HG03521 (cell line): ENCODE results near the gene CDHR4.
"Not testable (repeated sequence)": the region's sequence is repeated elsewhere in the genome, so short reads cannot be mapped to it uniquely, and the experiment has no call there.

Source experiments
- ATAC-seq: cut with Tn5 transposase; IDR thresholded peaks from one replicate; pipeline ENCODE4 v1.9.1; 2021; ENCODE audit warnings: mild to moderate bottlenecking, moderate library complexity; ENCODE audit not compliant: unreplicated experiment

The CDHR4 gene

DNA sequence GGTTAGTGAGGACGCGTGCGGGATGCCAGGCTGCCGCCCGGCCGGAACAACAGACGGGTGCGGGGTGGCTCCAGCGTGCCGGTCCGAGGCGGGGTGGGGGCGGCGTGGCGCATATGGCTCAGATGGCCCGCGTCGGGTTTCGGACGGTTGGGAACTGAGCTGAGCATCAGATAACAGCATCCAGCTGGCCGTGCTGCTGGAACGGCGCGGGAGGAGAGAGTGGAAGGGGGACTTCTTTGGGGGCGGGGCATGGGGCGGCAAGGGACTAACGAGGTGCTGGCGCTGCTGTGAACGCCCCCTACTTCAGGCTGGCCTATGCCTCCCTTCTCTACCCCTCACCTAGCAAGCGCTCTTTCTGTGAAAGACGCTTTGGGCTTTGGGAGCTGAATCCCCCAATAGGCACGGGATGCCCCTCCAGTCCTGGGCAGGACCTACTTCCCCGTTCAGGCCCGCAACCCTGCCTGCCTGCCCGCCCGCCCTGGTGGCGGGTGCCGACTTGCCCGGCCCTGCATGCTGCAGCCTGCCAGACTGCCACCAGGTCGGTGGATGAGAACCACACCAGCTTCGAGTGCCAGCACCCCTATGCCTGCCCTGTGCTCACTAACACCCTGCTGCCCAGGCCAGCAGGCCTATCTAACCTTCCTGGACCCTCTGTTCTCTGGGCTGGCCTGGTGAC, 3.9 kb upstream of the CDHR4 start:
- no peak for ATAC-seq

GRCh38 chr3:49802719-49803464, 3.2 kb upstream of the CDHR4 start, which contains the start of gene INKA1:
TSS of gene INKA1 (plus strand) at chr3:49803261. CDS start at chr3:49803393, 132 bp downstream.
- peak; percentile 57 for ATAC-seq

GRCh38 chr3:49801160-49801559, 1.5 kb upstream of the CDHR4 start:
- no peak for ATAC-seq

DNA sequence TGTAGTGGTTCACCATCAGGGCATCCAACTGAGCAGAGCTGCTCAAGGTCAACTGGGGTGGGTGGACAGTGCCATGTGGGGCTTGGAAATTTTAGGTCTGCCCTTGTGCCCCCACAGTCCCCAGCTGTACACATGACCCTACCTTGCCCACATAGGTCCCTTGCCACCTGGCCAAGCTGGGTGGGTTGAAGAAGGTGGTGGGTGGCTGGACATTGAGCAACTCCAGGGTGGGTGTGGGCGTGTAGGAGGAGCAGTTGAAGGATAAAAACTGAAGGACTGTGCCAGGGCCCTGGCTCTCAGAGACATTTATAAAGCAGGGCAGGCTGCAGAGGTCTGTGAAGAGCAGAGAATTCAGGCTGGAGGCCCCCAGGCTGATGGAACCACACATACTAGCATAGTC, 568 bp downstream of the CDHR4 start:
- no peak for ATAC-seq

- ATAC-seq: no peak
Measured at GRCh38 chr3:49794926-49795905, 4.5 kb downstream of the CDHR4 start.

- no peak for ATAC-seq
Measured at GRCh38 chr3:49794431-49794830, 5.2 kb downstream of the CDHR4 start.

DNA sequence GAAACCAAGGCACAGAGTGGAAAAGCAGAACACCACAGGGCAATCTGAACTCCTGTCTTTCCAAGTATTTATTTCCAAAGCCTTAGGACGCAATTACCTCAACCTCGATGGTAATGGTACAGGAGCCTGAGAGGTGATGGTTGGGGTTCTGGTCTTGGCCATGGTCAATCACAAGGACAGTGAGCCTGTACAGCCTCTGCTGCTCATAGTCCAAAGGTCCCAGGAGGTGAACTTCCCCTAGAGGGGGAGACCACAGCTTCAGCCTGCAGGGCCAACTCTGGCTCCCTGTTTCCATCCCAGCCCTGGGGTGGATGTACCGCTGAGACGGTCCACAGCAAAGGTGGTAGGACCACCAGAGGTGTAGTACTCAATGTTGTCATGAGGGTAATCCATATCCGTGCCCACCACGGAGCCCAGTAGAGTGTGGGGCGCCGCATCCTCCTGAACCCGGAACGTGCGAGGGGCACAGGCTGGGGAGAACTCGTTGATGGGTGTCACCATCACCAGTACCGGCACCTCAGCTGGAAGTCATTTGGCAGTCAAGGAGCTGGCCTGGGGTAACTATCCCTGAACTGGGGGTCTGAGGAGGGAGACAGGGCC, 6.1 kb downstream of the CDHR4 start:
- ATAC-seq: no peak

GRCh38 chr3:49792371-49793150, 7.1 kb downstream of the CDHR4 start:
- no peak for ATAC-seq

GRCh38 chr3:49791571-49791970, 8.1 kb downstream of the CDHR4 start:
- ATAC-seq: no peak

GRCh38 chr3:49790626-49791411, 8.9 kb downstream of the CDHR4 start:
- ATAC-seq: no peak

DNA sequence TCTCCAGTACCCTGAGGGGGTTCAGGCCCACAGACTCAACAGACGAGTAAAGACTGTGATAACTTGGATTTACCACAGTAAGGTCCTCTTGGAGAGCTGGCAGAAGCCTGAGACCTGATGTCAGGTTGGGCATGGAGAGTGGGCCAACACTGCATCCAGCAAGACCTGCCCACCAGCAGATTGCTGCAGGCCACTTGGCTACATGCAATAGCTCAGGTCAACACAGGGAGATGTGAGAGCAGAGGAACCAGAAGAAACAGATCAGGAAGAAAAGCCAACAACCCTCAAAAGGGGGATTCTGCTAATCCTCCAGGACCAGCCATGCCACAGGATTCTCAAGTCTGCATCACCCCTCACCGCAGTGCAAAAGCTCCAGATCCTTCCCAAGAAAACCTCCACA, 11.6 kb downstream of the CDHR4 start:
- ATAC-seq: no peak

DNA sequence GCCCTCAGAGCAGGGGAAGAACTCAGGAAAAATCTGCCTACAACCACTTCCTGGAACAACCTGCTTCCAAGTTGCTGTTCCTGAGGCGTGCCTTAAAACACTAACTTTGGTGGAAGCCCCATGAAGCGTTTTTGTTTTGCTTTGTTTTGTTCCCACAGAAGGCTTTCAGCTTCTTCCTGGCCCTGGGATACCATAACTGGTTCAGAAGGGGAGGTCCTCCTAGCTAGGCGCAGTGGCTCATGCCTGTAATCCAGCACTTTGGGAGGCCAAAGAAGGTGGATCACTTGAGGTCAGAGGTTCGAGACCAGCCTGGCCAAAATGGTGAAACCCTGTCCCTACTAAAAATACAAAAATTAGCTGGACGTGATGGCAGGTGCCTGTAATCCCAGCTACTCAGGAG, 12.1 kb downstream of the CDHR4 start:
- no peak for ATAC-seq

- ATAC-seq: no peak
Measured at GRCh38 chr3:49787182-49787464, 12.6 kb downstream of the CDHR4 start.

DNA sequence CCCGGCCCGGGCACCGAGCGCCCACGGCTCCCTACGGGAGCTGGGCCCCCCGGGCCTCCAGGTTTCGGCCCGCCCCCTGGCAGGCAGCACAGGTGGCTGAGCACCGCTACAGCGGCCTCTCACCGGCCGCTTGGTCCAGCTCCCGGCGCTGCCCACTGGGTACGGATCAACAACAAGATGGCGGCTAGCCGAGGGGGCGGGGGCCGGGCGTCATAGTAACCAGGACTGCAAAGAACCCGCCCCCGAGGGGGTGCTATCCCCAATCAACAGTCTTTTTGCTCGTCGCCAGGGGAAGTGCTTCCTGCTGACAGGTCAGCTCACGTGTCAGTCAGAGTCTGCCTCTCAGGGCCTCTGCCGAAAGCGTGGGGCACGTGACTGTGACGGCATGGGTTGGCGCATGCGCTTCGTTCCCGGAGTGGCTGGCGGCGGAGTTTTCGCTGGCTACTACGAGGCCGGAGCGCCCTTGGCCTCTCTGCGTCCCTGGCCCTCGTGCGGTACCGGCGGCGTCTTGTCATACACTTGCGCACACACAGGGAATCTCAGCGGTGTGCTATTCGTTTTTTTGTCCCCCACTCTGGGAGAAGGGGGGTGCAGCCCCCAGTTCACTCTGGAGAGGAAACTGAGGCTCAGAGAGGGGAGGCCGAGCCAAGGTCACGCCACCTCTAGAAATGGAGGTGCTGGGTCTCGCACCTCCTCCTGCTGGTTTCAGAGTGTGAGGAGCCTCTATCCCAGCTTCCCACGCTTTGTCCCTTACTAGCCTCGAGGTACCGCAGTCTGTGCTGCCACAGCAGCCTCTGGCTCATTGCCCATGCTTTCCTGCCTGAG, 13.1 kb downstream of the CDHR4 start, which contains the start of gene IP6K1:
Gene IP6K1 (minus strand): TSS at position 186 of the 825 bp plus-strand sequence. CDS start 38,502 bp downstream, outside the sequence.
- ATAC-seq: peak; percentile 97

DNA sequence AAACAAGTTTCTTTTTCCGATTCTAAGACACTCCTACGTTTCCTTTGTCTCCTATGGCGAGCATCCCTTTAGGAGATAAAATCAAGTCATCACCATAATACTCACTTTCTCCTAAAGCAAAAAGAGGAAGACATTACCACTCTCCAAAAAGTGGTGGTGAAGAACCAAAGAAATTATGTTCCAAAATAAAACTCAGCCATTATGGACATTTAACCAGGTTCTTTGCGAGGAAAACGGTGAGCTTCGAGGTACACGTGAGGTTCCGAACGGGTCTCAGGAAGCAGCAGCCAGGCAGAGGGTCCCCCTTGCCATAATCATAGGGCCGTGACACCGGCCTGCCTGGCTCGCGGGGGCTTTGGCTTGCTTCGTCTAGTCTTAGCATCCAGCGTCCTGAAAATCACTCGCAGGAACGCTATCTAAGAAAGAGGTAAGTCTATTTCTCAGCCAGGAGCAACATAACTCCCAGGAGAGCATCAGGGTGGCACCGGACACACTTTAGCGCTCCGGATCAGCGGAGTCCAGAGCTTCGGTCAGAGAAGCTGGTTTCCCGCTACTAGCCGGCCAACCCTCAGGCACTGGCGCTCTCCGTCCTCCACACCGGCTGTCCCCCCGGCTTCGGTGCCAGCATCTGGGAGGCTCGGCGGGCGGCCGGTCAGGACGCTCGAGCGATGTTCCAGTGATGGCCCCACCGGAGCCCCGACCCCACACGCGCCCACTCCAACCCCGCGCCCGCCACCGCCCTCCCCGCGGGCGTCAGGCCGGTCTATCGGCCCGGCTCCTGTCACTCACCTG, 13.9 kb downstream of the CDHR4 start:
- peak; percentile 49 for ATAC-seq

- not testable (repeated sequence) for ATAC-seq
Measured at GRCh38 chr3:49782277-49782676, 17.4 kb downstream of the CDHR4 start.

- ATAC-seq: no peak
Measured at GRCh38 chr3:49781415-49782199, 18.1 kb downstream of the CDHR4 start.
